ENCODE results near the gene ZNF805. TPM values are rescaled to one million over a fixed set of nuclear protein-coding genes. Genes with fewer than 3 reads are reported as not detected.

ZNF805 gene
- total and polyA plus RNA-seq, 2 of the 13 experiments (the other 11 are each of a cell fraction or from before 2014, with no cell fraction given) = 5.1 to 12.8 TPM

DNA sequence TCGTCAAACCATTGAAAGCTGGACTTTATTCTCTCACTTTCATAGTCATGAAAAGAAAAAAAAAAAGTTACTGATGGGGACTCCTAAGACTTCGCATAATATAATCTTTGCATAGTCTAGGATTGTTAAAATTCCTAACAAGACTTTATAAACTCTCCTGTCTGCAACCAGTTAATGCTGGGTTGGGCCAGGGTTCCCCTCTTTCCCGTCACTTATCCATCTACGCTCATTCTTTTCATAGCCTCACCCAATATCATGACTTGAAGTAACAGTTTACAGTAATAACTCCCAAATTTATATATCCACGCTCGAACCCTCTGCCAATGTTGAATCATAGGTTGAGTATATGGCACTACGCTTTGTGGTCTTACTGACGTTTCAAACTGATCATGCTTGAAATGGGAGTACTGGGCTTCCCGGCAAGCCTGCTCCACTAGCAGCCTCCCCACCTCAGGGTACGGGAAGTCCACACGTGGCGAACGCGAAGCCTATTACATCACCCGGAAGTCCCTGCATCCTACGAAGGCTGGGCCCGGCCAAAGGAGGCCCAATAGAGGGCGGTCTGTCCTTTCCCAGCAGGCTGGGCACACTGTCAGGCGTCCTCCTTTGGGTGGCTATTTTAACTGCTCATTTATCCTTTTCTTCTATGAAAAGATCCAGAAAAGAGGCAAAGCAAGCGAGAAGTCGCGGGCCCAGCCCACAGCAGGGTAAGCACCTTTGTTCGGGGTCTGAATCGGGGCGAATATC is 39.2 kb downstream of the ZNF805 start (continued):
- TF ChIP-seq PHB2 (IDR thresholded peaks at IDR 0.05; ENCODE audit: partially characterized antibody) = no peak
- no peak for TF ChIP-seq THAP11 (CRISPR knock-in tag; IDR thresholded peaks at IDR 0.05)
- TF ChIP-seq, protein P1, sequence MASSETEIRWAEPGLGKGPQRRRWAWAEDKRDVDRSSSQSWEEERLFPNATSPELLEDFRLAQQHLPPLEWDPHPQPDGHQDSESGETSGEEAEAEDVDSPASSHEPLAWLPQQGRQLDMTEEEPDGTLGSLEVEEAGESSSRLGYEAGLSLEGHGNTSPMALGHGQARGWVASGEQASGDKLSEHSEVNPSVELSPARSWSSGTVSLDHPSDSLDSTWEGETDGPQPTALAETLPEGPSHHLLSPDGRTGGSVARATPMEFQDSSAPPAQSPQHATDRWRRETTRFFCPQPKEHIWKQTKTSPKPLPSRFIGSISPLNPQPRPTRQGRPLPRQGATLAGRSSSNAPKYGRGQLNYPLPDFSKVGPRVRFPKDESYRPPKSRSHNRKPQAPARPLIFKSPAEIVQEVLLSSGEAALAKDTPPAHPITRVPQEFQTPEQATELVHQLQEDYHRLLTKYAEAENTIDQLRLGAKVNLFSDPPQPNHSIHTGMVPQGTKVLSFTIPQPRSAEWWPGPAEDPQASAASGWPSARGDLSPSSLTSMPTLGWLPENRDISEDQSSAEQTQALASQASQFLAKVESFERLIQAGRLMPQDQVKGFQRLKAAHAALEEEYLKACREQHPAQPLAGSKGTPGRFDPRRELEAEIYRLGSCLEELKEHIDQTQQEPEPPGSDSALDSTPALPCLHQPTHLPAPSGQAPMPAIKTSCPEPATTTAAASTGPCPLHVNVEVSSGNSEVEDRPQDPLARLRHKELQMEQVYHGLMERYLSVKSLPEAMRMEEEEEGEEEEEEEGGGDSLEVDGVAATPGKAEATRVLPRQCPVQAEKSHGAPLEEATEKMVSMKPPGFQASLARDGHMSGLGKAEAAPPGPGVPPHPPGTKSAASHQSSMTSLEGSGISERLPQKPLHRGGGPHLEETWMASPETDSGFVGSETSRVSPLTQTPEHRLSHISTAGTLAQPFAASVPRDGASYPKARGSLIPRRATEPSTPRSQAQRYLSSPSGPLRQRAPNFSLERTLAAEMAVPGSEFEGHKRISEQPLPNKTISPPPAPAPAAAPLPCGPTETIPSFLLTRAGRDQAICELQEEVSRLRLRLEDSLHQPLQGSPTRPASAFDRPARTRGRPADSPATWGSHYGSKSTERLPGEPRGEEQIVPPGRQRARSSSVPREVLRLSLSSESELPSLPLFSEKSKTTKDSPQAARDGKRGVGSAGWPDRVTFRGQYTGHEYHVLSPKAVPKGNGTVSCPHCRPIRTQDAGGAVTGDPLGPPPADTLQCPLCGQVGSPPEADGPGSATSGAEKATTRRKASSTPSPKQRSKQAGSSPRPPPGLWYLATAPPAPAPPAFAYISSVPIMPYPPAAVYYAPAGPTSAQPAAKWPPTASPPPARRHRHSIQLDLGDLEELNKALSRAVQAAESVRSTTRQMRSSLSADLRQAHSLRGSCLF (CRISPR knock-in tag; IDR thresholded peaks at IDR 0.05; ENCODE audit: borderline replicate concordance) = no peak
- TF ChIP-seq, protein P2, sequence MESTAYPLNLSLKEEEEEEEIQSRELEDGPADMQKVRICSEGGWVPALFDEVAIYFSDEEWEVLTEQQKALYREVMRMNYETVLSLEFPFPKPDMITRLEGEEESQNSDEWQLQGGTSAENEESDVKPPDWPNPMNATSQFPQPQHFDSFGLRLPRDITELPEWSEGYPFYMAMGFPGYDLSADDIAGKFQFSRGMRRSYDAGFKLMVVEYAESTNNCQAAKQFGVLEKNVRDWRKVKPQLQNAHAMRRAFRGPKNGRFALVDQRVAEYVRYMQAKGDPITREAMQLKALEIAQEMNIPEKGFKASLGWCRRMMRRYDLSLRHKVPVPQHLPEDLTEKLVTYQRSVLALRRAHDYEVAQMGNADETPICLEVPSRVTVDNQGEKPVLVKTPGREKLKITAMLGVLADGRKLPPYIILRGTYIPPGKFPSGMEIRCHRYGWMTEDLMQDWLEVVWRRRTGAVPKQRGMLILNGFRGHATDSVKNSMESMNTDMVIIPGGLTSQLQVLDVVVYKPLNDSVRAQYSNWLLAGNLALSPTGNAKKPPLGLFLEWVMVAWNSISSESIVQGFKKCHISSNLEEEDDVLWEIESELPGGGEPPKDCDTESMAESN (CRISPR knock-in tag; conservative IDR thresholded peaks at IDR 0.05) = no peak; the same call in 1 of the 2 replicates
- TF ChIP-seq, protein P3, sequence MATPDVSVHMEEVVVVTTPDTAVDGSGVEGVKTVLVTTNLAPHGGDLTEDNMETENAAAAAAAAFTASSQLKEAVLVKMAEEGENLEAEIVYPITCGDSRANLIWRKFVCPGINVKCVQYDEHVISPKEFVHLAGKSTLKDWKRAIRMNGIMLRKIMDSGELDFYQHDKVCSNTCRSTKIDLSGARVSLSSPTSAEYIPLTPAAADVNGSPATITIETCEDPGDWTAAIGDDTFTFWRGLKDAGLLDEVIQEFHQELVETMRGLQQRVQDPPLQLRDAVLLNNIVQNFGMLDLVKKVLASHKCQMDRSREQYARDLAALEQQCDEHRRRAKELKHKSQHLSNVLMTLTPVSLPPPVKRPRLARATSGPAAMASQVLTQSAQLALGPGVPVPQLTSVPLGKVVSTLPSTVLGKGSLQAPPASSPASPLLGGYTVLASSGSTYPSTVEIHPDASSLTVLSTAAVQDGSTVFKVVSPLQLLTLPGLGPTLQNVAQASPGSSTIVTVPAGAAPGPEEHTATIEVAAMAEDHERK (CRISPR knock-in tag; IDR thresholded peaks at IDR 0.05; ENCODE audit: low read depth) = no peak
- TF ChIP-seq MIER2 (CRISPR knock-in tag; IDR thresholded peaks at IDR 0.05) = no peak
- TF ChIP-seq, protein P4, sequence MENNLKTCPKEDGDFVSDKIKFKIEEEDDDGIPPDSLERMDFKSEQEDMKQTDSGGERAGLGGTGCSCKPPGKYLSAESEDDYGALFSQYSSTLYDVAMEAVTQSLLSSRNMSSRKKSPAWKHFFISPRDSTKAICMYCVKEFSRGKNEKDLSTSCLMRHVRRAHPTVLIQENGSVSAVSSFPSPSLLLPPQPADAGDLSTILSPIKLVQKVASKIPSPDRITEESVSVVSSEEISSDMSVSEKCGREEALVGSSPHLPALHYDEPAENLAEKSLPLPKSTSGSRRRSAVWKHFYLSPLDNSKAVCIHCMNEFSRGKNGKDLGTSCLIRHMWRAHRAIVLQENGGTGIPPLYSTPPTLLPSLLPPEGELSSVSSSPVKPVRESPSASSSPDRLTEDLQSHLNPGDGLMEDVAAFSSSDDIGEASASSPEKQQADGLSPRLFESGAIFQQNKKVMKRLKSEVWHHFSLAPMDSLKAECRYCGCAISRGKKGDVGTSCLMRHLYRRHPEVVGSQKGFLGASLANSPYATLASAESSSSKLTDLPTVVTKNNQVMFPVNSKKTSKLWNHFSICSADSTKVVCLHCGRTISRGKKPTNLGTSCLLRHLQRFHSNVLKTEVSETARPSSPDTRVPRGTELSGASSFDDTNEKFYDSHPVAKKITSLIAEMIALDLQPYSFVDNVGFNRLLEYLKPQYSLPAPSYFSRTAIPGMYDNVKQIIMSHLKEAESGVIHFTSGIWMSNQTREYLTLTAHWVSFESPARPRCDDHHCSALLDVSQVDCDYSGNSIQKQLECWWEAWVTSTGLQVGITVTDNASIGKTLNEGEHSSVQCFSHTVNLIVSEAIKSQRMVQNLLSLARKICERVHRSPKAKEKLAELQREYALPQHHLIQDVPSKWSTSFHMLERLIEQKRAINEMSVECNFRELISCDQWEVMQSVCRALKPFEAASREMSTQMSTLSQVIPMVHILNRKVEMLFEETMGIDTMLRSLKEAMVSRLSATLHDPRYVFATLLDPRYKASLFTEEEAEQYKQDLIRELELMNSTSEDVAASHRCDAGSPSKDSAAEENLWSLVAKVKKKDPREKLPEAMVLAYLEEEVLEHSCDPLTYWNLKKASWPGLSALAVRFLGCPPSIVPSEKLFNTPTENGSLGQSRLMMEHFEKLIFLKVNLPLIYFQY (CRISPR knock-in tag; IDR thresholded peaks at IDR 0.05; ENCODE audit: borderline replicate concordance) = peak; percentile 85; the same call in 1 of the 2 replicates
- no peak for TF ChIP-seq HES4 (CRISPR knock-in tag; IDR thresholded peaks at IDR 0.05; ENCODE audit: borderline replicate concordance)
- no peak for TF ChIP-seq FOXP1 (IDR thresholded peaks at IDR 0.05)
- TF ChIP-seq FOXP1 (CRISPR knock-in tag; IDR thresholded peaks at IDR 0.05) = no peak; the same call in 1 of the 2 replicates
- no peak for TF ChIP-seq ZNF883 (CRISPR knock-in tag; IDR thresholded peaks at IDR 0.05; ENCODE audit: not compliant biosample characterization)
- TF ChIP-seq SMAD3 (CRISPR knock-in tag; IDR thresholded peaks at IDR 0.05) = peak; percentile 95

Data from HepG2 (cell line).